IPS-11a (cell line): ENCODE results near the gene HIGD1A.

Experiments
- H3K4me3 ChIP-seq: one replicate; pipeline ENCODE4 v1.5.1; 2013; ENCODE audit warnings: low read depth, low read length, control low read depth

The HIGD1A gene

GRCh38 chr3:42739401-42740158 lies 64.7 kb downstream of the HIGD1A start:
- no peak overlapping the region for H3K4me3 ChIP-seq

GRCh38 chr3:42736531-42736930 lies 67.8 kb downstream of the HIGD1A start:
- no peak overlapping the region for H3K4me3 ChIP-seq

GRCh38 chr3:42736081-42736480 lies 68.2 kb downstream of the HIGD1A start:
- H3K4me3 ChIP-seq, result no peak overlapping the region

- H3K4me3 ChIP-seq, result no peak overlapping the region
Measured at GRCh38 chr3:42735615-42736014, 68.7 kb downstream of the HIGD1A start.

GRCh38 chr3:42735019-42735418 lies 69.3 kb downstream of the HIGD1A start:
- no peak overlapping the region for H3K4me3 ChIP-seq

- no peak overlapping the region for H3K4me3 ChIP-seq
Measured at GRCh38 chr3:42734263-42734860, 69.9 kb downstream of the HIGD1A start.

GRCh38 chr3:42733501-42734262 lies 70.6 kb downstream of the HIGD1A start:
- no peak overlapping the region for H3K4me3 ChIP-seq
